Skeletal muscle cell (primary cell): Measurements from ENCODE around the gene TWIST2.

Experiments used
- DNase-seq: peaks from one replicate; pipeline ENCODE4 v3.0.0-alpha.2; 2010; ENCODE audit warnings: low read depth
- H3K4me3 ChIP-seq: 2 replicates; pipeline ENCODE4 v1.5.1; 2011; ENCODE audit warnings: low read depth, mild to moderate bottlenecking, control low read depth, low read length, moderate library complexity

The TWIST2 gene

GRCh38 chr2:238911376-238912227, 63.7 kb downstream of the TWIST2 start:
- DNase-seq = no peak
- H3K4me3 ChIP-seq = no peak overlapping the region

- DNase-seq = no peak
These were observed 64.5 kb downstream of the TWIST2 start for GRCh38 chr2:238912228-238912915.

DNA sequence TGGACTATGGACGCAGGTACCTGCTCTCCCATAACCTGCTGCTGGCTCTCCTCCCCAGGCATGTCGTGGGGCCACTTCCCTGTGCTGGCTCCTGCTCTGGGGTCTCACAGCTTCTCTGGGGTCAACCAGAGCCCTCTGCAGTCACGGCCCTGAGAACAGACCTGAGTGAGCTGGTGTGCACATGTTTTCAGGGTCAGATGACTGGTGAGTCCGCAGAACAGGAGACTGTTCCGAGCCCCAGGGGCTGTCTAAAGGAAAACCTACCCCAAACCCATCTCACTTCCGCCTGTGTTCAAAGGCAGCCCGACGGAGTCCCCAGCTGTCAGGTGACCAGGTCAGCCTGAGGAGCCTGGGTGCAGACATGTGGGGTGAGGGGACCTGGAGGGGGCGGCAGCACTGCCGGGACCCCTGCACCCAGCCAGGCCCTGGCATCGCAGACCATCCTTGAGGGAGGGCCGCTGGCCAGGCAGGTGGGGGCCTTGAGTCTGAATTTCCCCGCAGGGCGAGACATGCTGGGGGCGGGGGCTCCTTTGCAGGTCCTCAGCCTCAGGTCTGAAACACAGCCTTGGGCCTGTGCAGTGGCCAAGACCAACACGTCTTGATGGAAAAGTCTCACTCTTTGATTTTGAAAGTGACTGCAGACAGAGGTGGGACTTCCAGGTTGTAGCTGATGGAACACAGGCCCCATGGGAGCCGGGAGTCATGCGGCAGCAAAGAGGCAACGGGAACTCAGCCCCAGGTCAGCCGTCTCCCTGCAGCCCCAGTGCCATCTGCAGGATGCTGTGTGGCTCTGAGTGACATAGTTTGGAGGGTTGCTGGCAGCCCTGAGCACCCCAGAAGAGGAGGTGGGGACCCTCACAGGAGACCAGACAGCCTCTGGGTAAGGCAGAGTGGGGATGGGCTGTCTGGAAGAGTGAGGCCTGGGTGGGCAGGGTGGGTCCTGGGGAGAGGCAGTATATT, 65.3 kb downstream of the TWIST2 start:
- no peak for DNase-seq

More at GRCh38 chr2:238912228-238912915, 64.5 kb downstream of the TWIST2 start:
- H3K4me3 ChIP-seq = no peak overlapping the region

DNA sequence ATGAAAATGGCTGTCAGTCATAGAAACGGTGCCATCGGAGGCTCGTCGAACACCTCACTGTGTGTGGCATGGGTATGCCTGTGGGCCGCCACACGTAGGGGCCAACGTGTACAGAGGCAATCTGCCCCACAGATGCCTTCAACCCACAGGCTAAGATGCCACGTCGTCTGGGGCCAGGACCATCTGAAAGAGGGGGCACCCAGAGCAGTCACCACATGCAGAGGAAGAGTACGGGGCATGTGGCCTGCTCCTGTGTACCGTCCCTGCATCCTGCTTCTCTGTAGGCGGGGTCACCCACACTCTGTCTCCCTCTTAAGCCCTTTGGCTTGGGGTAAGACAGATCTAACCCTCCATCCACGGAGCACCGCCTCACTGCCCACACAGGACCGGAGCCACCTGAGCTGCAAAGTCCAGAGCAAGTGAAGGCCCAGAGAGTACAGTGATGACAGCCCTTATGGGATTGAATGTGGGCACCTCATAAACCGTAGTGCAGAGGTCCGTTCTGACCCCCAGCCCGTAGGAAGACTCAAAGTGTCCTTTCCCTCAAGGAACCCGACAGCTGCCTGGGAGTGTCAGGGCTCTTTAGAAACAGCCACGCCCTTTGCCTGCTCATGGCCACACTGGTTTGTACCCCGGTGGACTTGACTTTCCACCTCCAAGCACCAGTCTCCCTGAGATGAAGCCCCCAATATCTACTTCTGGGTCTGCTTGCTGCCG, 66.2 kb downstream of the TWIST2 start:
- DNase-seq = no peak
- no peak overlapping the region for H3K4me3 ChIP-seq

More for the DNA sequence above, 65.3 kb downstream of the TWIST2 start:
- no peak overlapping the region for H3K4me3 ChIP-seq

DNA sequence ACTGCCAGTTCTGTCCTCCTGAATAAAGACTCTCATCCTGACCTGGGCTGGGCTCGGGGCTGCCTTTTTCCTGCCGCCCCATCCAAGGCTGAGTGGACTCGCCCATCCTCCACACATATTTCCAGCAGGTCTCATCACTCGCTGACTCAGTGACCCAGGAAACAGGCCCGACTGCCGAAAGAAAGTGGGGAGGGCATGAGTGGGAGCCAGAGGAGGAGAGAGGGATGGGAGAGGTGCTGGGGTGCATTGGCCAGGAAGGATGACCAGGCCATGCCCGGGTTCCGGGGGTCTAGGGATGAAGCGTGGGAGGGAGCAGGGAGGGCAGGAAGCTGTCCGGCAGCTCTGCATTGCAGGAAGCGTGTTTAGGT, 66.7 kb downstream of the TWIST2 start:
- no peak overlapping the region for H3K4me3 ChIP-seq
- no peak for DNase-seq

DNA sequence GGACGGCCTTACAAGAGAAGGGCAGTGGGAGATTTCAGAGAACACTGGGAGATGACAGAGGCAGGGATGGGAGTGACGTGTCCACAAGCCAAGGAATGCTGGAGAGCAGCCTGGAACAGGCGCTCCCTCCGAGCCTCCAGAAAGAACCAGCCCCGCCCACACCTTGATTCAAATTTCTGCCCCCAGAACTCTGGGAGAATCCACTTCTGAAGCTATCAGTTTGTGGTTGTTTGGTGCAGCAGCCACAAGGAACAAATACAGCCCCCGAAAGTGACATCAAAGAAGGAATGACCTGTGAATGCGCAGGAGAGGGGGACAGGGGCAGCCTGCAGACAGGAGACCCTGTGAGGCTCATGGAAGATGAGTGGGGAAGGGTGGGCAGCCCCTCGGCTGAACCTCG, 67.3 kb downstream of the TWIST2 start:
- DNase-seq = no peak
- H3K4me3 ChIP-seq = no peak overlapping the region

DNA sequence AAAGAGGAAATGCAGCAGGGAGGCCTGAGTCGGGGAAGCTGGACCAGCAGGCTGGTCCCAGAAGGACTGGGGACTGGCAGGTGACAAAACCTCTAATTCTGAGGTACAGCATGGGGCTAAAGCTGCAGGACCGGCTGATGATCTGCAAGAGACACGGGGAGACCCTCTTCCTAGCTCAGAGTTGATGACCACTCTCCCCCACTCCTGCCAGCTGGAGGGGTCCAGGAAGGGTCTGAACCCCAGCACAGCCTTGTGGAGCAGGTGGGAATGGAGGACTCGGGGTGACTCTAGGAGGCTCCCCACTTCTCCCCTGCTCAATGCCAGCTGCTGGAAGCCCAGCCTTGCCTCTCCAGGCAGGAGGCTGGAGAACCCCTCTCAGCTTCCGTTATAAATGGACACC, 67.7 kb downstream of the TWIST2 start:
- no peak for DNase-seq
- H3K4me3 ChIP-seq = no peak overlapping the region

DNA sequence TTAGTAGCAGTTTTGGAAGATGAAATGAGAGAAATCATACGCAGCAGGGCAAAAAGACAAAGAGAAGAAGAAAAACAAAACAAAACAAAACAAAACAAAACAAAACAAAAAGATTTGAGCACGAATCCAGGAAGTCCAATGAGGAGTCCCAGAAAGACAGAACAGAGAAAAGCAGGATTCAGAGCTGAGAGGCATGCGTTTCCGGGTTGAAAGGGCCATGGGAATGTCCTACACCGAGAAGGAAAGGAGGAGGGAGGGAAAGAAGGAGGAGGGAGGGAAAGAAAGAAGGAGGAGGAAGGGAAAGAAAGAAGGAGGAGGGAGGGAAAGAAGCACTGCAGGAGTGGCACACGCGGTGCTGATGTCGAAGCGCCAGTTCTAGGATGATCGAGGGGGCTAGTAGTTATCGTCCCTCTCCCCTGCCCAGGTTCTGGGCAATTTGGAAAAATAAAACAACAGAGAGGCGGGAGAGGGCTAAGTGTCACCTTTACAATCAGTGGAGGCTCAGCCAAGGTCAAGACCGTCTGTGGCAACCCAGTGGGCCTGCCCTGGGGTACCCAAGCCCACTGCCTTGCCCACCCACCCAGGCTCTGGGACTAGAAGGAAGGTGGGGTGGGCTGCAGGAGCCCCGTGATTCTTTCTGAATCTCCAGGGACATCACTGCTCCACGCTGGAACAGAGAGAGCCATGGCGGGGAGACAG, 68.4 kb downstream of the TWIST2 start:
- no peak overlapping the region for H3K4me3 ChIP-seq
- no peak for DNase-seq

DNA sequence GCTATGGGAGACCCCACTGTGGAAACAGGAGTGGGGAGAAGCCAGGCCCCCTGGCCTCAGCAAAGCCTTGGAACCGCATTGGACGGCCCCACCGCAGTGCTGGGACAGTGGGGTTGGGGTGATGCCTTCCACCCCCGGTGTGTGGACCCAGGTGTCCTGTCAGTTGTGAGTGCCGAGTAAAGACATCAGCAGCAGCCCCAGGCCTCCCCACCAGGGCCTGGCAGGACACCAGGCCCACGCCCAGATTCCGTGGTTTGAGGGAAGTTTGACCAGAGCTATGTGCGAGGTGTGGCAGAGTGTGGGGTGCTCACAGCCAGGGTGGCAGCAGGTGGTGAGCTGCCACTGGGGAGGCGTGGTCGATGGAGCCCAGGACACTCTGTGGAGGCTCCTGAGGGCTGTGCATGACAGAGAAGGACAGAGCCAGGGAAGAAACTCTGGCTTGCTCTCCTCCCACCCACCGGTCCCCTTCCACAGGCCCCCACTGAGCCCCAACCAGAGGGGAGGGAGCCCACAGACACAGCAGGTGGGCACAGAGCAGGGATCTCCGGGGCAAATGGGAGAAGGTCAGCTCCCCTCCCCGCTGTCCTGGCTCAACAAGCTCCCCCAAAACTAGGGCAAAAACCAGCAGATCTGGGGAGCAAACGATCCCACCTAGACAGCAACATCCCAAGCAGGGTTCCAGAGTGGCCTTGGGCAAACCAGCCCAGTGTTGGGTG, 69.1 kb downstream of the TWIST2 start:
- no peak overlapping the region for H3K4me3 ChIP-seq
- DNase-seq = no peak

DNA sequence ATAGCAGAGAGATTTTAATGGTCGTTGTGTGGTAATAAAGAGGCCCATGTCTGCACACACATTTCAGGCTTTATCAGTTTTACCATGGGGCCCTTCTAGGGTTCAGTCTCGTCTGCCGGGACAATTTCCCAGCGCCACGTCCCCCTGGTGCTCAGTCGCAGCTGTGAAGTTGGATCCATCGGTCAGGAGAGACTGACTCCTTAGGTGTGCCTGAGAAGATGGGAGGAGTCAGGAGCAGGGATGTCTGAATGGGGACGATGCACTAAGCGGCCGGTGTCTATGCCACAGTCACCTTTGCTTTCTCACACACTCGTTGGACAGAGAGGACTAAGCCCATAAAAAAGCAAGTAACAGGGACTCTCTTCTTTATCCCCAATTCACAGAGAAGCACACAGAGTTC, 71.4 kb downstream of the TWIST2 start:
- no peak for DNase-seq
- no peak overlapping the region for H3K4me3 ChIP-seq

- DNase-seq = no peak
These were observed 72.2 kb downstream of the TWIST2 start for GRCh38 chr2:238920053-238920452.

GRCh38 chr2:238920601-238921001, 72.7 kb downstream of the TWIST2 start:
- DNase-seq = no peak
- H3K4me3 ChIP-seq = no peak overlapping the region

More at GRCh38 chr2:238920053-238920452, 72.2 kb downstream of the TWIST2 start:
- H3K4me3 ChIP-seq = no peak overlapping the region

DNA sequence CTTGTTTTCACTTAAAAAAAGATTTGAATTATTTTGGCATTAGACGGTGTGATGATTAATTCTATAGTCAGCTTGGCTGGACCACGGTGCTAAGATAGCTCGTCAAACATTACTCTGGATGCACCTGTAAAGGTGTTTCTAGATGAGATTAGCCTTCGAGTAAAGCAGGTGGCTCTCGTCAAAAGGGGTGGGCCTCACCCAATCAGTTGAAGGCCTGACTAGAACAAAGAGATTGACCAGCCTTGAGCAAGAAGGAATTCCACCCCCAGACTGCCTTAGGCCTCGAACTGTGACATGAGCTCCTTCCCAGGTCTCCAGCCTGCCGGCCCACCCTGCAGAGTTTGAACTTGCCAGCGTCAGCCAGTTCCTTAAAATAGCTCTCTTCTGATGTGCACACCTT, 73.4 kb downstream of the TWIST2 start:
- no peak for DNase-seq
- H3K4me3 ChIP-seq = no peak overlapping the region

DNA sequence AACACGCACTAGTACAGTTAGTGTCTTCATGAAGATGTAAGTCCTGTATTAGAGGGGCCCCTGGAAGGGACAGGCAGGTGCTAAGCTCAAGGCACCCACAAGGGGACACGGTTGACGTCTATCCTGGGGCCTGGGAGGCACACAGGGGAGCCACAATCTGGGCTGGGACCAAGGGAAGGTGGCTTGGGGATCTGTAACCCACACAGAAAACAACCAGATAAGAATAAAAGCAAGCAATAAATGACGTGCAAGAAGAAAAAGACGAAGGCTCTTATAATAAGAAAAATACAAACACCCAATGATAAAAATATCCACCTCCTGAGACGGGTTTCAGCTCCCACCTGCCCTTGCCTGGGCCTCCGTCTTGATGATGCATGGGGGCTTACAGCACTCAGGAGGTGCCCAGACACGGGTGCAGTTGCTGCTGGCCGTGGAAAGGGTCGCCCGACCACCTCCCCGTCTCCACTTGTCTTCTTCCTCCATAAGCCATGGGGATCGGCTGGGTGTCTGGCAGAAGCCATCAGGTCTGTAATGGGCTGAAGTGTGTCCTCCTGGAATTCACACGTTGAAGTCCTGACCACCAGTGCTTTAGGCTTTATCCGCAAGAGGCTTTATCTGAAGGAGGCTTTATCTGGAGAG, 73.9 kb downstream of the TWIST2 start:
- H3K4me3 ChIP-seq = no peak overlapping the region
- DNase-seq = no peak

- H3K4me3 ChIP-seq = no peak overlapping the region
- DNase-seq = no peak
These were observed 74.5 kb downstream of the TWIST2 start for GRCh38 chr2:238922435-238922834.

- H3K4me3 ChIP-seq = no peak overlapping the region
- DNase-seq = no peak
These were observed 76.1 kb downstream of the TWIST2 start for GRCh38 chr2:238924032-238924431.

DNA sequence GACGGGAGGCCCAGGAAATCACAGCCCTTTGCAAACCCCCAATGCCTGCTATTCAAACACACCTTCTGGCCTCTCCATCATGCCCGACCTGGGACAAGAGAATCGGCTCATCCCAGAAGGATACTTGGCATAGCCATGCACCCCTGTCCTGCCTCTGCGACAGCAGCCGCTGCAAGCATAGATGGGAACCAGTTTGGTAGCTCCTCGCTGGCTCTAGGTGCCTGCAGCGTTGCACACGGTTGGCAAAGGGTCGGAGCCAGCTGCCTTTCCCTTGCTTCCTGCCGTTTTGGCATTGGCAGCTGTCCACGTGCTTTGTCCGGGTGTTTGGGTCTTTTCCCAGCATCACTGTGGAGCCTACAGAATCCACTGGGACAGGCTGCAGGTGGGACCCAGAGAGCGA, 76.9 kb downstream of the TWIST2 start:
- DNase-seq = no peak
- H3K4me3 ChIP-seq = no peak overlapping the region

GRCh38 chr2:238925281-238925680, 77.4 kb downstream of the TWIST2 start:
- H3K4me3 ChIP-seq = no peak overlapping the region
- DNase-seq = no peak
